Breast epithelium (tissue), 4 donors: Measurements from ENCODE around the gene BBS12. TPM values are rescaled to one million over a fixed set of nuclear protein-coding genes. Genes with fewer than 3 reads are reported as not detected.
A peak's percentile ranks its signal among the peaks of the same experiment; 100 is the strongest.

Source experiments
- DNase-seq, 2 donors: peaks; one replicate each; pipeline ENCODE4 v3.0.0-alpha.2; 2019; ENCODE audit warnings: low spot score in 2 of 2
- H3K27ac ChIP-seq, 2 donors: fragments of 200-600 bp; sonication (generic) in 1 of 2; one replicate each; pipeline ENCODE4 v1.5.1; 2016 to 2019; ENCODE audit warnings: mild to moderate bottlenecking in 1 of 2
- H3K27me3 ChIP-seq, 2 donors: fragments of 200-600 bp; sonication (generic) in 1 of 2; one replicate each; pipeline versions ENCODE4 v1.5.1 to v1.6.0; 2017 to 2019; ENCODE audit warnings: control low read depth in 1 of 2, mild to moderate bottlenecking in 1 of 2
- H3K36me3 ChIP-seq: fragments of 200-600 bp; one replicate; pipeline ENCODE4 v1.5.1; 2019
- H3K4me1 ChIP-seq, 2 donors: fragments of 200-600 bp; sonication (generic); one replicate each; pipeline ENCODE4 v1.5.1; 2016 to 2019; ENCODE audit warnings: control low read depth in 1 of 2
- H3K4me3 ChIP-seq, 3 donors: fragments of 200-600 bp; sonication (generic); 1 replicate in 2 of 3; 2 replicates in 1 of 3; pipeline ENCODE4 v1.5.1; 2016 to 2019; ENCODE audit warnings: mild to moderate bottlenecking in 3 of 3, moderate library complexity in 2 of 3
- H3K9me3 ChIP-seq, 2 donors: fragments of 200-600 bp; sonication (generic) in 1 of 2; one replicate each; pipeline ENCODE4 v1.5.1; 2016 to 2019; ENCODE audit warnings: control low read depth in 1 of 2
- POLR2A ChIP-seq: fragments of 450-650 bp; IDR thresholded peaks from one replicate; pipeline ENCODE4 v1.6.1; 2016; ENCODE audit warnings: antibody characterized with exemption, mild to moderate bottlenecking, moderate library complexity
- POLR2AphosphoS5 ChIP-seq, 3 donors: sonication (generic); formaldehyde crosslinking; IDR thresholded peaks; one replicate each; pipeline ENCODE4 v1.6.1; 2017; ENCODE audit warnings: antibody characterized with exemption in 3 of 3
- intact Hi-C: fragments of 100-400 bp; cut with DNase I; formaldehyde crosslinking; loops from one replicate; pipeline ENCODE4 v1.15.1; 2023; ENCODE audit warnings: low total_unique reads
- total RNA-seq, 3 donors: library from RNA; depleted of rRNA; stranded (reverse); fragments of >200 nt; gene quantifications; one replicate each; pipeline ENCODE4 v1.1.0, GENCODE V29; 2016
- TF ChIP-seq, protein P1 (sequence below), 3 donors: fragments of 450-650 bp; IDR thresholded peaks; one replicate each; pipeline ENCODE4 v1.5.1; 2016 to 2017; ENCODE audit warnings: antibody characterized with exemption in 3 of 3, mild to moderate bottlenecking in 3 of 3, moderate library complexity in 3 of 3

The BBS12 gene
- total RNA-seq, 3 donors from 2014 or later: 2.7 to 15.2 (median 5.6) TPM

DNA sequence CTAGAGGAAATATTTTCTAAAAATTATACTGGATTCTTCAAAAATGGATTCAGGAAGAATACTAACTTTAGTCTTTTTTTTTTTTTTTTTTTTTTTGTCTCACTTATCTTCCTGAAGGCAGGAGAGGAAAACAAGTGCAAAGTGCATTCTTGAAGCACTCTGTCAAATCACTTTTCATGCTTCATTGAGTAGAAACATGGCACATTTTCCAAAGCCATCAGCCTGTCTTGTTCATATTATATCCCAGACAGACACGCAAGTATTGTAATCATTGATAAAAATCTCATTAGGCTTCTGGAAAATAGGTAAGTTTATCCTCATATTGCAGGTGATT, 1.2 kb downstream of the BBS12 start:
- Histone ChIP-seq H3K9me3 (no peaks in the 10 kb centered on the region), H3K36me3 (no peaks in the 10 kb centered on the region), H3K4me3 (peak overlapping the region; percentile 65 to 71 (median 70)), H3K4me1 (no peaks in the 10 kb centered on the region), H3K27me3 (no peaks in the 10 kb centered on the region), H3K27ac (peak overlapping the region; percentile 91 to 94)
- intact Hi-C loops: no loop called here
- no peak for DNase-seq
- TF ChIP-seq POLR2A: no peak
- no peak for TF ChIP-seq POLR2AphosphoS5 (IDR thresholded peaks at IDR 0.05)
- TF ChIP-seq, protein P1, sequence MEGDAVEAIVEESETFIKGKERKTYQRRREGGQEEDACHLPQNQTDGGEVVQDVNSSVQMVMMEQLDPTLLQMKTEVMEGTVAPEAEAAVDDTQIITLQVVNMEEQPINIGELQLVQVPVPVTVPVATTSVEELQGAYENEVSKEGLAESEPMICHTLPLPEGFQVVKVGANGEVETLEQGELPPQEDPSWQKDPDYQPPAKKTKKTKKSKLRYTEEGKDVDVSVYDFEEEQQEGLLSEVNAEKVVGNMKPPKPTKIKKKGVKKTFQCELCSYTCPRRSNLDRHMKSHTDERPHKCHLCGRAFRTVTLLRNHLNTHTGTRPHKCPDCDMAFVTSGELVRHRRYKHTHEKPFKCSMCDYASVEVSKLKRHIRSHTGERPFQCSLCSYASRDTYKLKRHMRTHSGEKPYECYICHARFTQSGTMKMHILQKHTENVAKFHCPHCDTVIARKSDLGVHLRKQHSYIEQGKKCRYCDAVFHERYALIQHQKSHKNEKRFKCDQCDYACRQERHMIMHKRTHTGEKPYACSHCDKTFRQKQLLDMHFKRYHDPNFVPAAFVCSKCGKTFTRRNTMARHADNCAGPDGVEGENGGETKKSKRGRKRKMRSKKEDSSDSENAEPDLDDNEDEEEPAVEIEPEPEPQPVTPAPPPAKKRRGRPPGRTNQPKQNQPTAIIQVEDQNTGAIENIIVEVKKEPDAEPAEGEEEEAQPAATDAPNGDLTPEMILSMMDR (IDR thresholded peaks at IDR 0.05): no peak

- Histone ChIP-seq H3K4me3 (no peak overlapping the region), H3K27ac (no peak overlapping the region), H3K4me1 (no peaks in the 10 kb centered on the region), H3K27me3 (no peaks in the 10 kb centered on the region), H3K36me3 (no peaks in the 10 kb centered on the region), H3K9me3 (no peaks in the 10 kb centered on the region)
- TF ChIP-seq POLR2AphosphoS5 (IDR thresholded peaks at IDR 0.05): no peak
- TF ChIP-seq POLR2A: no peak
- TF ChIP-seq, protein P1 (IDR thresholded peaks at IDR 0.05): no peak
- no peak for DNase-seq
- intact Hi-C loops: no loop called here
Measured at GRCh38 chr4:122739174-122739573, 6.7 kb downstream of the BBS12 start.

- TF ChIP-seq, protein P1 (IDR thresholded peaks at IDR 0.05): no peak
- H3K4me1 ChIP-seq: no peaks in the 10 kb centered on the region
- DNase-seq: no peak
- no peak overlapping the region for H3K4me3 ChIP-seq
- H3K27ac ChIP-seq: peak overlapping the region in 1 of 2 donors; percentile 60
- no peaks in the 10 kb centered on the region for H3K9me3 ChIP-seq
- H3K27me3 ChIP-seq: no peaks in the 10 kb centered on the region
- H3K36me3 ChIP-seq: no peaks in the 10 kb centered on the region
- intact Hi-C loops: no loop called here
Measured at GRCh38 chr4:122742933-122743829, 10.7 kb downstream of the BBS12 start.

GRCh38 chr4:122744229-122744628, 11.7 kb downstream of the BBS12 start:
- intact Hi-C loops: no loop called here
- no peaks in the 10 kb centered on the region for H3K27me3 ChIP-seq
- no peak overlapping the region for H3K4me3 ChIP-seq
- no peaks in the 10 kb centered on the region for H3K4me1 ChIP-seq
- H3K36me3 ChIP-seq: no peaks in the 10 kb centered on the region
- no peaks in the 10 kb centered on the region for H3K9me3 ChIP-seq
- H3K27ac ChIP-seq: peak overlapping the region; percentile 20 to 60
- TF ChIP-seq, protein P1 (IDR thresholded peaks at IDR 0.05): no peak
- TF ChIP-seq POLR2AphosphoS5 (IDR thresholded peaks at IDR 0.05) (peak in 1 of 3 donors; percentile 19), POLR2A (no peak)
- peak in 1 of 2 donors; percentile 28 for DNase-seq

DNA sequence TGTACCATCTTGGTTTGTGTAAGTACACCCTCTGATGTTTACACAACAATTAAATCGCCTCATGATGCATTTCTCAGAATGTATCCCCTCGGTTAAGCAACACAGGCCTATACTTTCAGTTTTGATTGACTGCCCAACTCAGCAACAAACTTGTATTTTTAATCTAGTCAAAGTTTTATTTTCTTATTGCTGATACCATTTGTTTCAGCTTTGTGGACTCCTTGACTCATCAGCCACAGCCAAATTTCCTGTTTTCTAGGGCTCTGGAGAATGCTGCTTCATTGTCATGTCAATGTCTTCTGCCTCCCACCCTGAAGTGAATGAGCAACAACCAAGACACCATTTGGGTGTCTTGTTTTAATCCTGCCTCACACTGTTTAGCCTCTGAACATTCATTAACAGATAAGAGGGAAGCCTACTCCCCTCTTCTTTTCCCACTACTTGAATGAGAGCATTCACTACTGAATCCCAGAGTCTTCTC, 14.0 kb downstream of the BBS12 start:
- Histone ChIP-seq H3K4me1 (no peaks in the 10 kb centered on the region), H3K4me3 (no peak overlapping the region), H3K27ac (no peak overlapping the region), H3K9me3 (no peaks in the 10 kb centered on the region), H3K27me3 (no peaks in the 10 kb centered on the region), H3K36me3 (no peaks in the 10 kb centered on the region)
- DNase-seq: no peak
- intact Hi-C loops: no loop called here
- TF ChIP-seq POLR2AphosphoS5 (IDR thresholded peaks at IDR 0.05): no peak
- no peak for TF ChIP-seq POLR2A
- TF ChIP-seq, protein P1 (IDR thresholded peaks at IDR 0.05): no peak
